Measurements from ENCODE around the gene DBNDD1. TPM values are rescaled to one million over a fixed set of nuclear protein-coding genes. Genes with fewer than 3 reads are reported as not detected.
A peak's percentile ranks its signal among the peaks of the same experiment; 100 is the strongest.
"Not testable (repeated sequence)": the region's sequence is repeated elsewhere in the genome, so short reads cannot be mapped to it uniquely, and the experiment has no call there.

DBNDD1 gene, protein sequence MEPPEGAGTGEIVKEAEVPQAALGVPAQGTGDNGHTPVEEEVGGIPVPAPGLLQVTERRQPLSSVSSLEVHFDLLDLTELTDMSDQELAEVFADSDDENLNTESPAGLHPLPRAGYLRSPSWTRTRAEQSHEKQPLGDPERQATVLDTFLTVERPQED
- 7.1 TPM for polyA plus RNA-seq (2013, experiment 1 of 2; ENCODE audit: insufficient read length)
- polyA plus RNA-seq (2013, experiment 2 of 2; ENCODE audit: insufficient read length): 3.3 TPM

DNA sequence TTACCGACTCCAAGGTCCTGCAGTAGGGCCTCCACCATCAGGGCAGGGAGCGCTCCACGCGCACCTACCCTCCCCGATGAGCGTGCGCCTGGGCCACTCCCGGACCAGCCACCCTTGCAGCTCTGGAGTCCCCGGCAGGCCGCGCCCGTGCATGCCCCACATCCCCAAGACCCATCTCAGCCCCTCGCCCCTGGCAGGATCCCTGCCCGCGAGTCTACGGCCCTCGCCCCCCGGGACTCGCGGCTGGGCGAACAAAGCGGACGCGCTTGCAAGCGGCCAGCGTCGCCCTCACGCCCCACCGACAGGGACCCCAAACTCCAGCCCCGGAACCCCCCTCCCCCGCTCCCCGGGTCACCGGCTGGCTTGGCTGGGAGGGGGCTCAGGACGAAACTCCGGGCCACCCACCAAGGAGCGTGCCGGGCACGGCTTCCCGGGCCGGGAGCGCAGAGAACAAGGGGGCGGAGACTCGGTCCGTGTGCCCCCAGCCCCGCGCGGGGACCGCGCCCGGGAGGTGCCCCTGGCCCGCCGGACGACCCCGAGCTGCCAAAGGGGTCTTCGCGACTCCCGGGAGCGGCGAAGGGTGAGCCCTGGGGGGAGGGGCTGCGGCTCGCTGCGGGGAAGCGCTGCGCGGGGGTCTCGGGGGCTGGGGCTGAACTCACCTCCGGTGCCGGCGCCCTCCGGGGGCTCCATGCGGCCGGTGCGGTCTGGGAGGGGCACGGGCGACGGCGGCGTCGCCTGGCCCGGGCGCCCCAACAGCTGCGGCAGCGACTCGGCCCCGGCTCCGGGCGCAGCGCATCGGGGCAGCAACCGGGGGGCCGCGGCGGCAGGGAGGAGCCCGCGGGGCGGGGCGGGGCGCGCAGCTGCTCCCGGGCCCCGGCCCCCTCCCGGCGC is at the start of gene DBNDD1:
Gene DBNDD1, minus strand, starts transcription at position 805 of the 891 bp plus-strand sequence. Its CDS starts 115 bp downstream, at position 690.
- no peak for DNase-seq

DNA sequence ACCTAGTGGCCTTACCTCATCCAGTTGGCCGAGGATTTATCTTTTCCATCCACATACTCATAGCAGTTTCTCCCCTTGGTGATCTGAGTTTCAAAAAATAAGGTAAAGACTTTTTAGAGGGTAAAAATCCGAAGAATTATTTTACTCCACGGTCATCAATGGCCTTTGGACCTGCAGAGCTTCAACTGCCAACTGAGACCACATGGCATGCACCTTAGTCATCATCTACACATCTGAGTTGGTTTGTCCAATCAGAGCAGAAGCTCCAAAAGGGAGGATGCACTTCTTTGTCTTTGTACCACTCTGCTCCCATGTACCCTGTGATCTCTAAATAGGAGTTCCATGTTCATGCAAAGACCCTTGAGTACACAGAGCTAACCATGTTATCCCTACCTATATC is 42.2 kb upstream of the DBNDD1 start:
- no peak for DNase-seq

DNA sequence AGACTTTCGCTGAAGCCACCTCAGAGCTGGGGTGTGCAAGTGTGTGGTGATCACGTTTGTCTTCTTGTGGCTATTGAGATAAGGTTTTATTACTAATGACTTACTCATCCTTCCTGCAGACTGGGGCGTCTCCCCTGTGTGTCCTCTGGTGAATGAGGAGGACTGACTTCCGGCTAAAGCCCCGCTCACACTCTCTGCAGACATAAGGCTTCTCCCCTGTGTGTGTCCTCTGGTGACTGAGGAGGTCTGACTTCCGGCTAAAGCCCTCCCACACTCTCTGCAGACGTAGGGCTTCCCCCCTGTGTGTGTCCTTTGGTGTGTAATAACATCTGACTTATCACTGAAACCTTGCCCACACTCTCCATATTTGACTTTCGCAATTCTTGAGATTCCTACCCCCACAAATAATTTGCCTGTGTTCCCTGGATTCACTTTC is 38.5 kb upstream of the DBNDD1 start:
- DNase-seq: peak; percentile 81

DNA sequence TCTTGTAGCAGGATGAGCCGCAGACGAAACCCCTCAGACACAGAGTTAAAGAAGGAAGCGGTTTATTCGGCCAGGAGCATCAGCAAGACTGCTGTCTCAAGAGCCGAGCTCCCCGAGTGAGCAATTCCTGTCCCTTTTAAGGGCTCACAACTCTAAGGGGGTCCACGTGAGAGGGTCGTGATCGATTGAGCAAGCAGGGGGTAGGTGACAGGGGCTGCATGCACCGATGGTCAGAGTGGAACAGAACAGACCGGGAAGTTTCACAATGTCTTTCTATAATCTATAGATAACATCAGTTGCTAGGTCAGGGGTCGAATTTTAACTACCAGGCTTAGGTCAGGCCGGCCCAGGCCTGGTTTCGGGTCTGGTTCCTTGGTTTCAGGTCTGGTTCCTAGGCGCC is 37.3 kb upstream of the DBNDD1 start:
- not testable (repeated sequence) for DNase-seq

DNA sequence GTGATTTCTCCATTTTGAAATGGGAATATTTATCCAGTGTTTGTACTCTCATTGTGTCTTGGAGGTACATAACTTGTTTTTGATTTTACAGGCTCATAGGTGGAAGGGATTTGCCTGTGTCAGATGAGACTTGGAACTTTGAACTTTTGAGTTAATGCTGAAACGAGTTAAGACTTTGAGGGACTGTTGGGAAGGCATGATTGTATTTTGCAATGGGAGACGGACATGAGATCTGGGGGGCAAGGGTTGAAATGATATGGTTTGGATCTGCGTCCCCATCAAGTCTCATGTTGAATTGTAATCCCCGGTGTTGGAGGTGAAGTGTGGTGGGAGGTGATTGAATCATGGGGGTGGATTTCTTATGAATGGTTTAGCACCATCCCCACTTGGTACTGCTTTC is 36.1 kb upstream of the DBNDD1 start:
- no peak for DNase-seq

DNA sequence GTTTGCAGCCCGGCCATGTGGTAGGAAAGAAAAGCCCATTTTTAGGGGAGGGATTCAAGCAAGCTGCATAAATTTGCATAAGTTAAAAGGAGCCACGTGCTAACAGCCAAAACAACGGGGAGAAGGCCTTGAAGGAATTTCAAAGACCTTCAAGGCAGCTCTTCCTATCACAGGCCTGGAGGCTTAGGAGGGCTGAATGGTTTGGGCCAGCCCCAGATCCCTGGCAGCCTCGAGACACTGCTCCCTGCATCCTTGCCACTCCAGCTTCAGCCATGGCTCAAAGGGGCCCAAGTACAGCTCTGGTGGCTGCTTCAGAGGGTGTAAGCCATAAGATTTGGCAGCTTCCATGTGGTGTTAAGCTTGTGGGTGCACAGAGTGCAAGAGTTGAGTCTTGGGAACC is 35.3 kb upstream of the DBNDD1 start:
- no peak for DNase-seq

DNA sequence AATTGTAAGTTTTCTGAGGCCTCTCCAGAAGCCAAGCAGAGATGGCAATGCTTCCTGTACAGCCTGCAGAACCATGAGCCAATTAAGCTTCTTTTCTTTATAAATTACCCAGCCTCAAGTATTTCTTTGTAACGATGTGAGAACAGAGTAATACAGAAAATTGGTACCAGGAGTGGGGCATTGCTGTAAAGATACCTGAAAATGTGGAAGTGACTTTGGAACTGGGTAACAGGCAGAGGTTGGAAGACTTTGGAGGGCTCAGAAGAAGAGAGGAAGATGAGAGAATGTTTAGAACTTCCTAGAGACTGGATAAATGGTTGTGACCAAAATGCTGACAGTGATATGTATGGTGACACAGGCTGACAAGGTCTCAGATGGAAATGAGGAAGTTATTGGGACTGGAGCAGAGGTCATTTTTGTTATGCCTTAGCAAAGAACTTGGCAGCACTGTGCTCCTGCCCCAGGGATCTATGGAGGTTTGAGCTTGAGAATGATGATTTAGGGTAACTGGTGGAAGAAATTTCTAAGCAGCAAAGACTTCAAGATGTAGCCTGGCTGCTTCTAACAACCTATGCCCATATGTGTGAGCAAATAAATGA is 34.7 kb upstream of the DBNDD1 start:
- DNase-seq: no peak

DNA sequence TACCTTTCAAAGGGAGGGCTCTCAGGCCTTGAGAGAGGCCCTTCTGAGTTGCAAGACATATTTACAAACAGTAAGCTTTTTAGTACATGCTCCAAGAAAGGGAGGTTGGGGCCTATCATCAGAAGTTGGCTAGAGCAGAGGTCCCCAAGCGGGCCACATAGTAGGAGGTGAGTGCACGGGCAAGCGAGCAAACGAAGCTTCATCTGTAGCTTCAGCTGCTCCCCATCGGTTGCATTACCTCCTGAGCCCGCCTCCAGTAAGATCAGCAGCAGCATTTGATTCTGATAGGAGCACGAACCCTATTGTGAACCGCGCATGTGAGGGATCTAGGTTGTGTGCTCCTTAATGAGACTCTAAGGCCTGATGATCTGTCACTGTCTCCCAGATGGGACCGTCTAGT is 31.7 kb upstream of the DBNDD1 start:
- DNase-seq: no peak

DNA sequence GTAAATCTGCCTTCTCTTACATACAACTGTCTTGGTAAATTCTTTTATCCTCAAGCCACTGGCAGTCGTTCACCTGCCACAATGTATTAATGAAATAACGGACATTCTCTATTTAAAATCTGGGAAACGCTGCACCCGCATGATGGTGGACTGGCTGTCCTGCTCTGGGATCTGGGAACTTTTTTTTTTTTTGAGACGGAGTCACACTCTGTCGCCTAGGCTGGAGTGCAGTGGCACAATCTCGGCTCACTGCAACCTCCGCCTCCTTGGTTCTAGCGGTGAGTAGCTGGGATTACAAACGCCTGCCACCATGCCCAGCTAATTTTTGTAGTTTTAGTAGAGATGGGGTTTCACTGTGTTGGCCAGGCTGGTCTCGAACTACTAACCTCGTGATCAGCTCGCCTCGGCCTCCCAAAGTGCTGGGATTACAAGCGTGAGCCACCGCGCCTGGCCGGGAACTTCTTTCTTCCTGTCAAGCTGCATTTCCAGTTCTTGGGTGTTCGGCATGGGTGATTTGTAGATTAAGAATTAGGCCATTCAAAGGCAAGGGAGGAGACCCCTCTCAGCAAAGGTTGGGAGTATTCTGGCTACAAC is 29.6 kb upstream of the DBNDD1 start:
- no peak for DNase-seq

DNA sequence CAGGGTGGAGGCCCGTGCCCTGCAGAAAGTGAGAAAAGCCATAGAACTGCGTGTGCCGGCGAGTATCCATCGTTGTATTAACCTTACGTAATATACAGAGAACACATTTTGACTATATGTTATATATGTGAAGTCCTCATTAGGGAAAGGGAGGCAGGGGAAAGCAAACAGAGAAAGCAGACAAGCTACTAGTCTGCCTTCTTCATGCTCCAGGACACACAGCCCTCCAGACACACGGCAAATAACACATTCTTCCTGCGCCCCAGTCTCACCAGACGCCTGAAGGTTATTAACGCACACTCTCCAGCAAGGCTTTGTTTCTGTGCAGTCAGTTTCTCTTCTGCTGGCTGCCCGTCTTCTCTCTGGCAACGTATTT is 29.1 kb upstream of the DBNDD1 start:
- no peak for DNase-seq

DNA sequence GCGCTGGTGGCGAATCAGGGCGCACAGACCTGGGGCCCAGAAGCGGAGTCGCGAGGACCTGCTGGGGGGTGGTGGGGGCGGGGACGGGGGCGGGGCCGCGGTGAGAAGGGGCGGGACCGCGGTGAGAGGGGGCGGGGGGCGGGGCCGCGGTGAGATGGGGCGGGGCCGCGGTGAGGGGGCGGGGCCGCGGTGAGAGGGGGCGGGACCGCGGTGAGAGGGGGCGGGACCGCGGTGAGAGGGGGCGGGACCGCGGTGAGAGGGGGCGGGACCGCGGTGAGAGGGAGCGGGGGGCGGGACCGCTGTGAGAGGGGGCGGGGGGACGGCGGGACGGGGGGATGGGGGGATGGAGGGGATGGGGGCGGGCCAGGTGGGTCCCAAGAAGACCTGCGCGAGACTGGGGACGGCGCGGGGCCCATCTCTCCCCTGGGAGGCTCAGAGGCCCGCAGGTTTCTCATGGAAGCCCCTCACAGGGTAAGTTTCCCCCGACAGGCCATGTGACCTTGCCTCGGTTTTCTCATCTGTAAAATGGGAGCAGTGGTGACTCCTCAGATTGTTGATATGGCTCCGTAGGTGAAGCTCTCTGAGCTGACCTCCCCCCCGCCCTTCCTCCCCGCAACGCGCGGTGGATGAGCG is 28.6 kb upstream of the DBNDD1 start:
- DNase-seq: no peak

DNA sequence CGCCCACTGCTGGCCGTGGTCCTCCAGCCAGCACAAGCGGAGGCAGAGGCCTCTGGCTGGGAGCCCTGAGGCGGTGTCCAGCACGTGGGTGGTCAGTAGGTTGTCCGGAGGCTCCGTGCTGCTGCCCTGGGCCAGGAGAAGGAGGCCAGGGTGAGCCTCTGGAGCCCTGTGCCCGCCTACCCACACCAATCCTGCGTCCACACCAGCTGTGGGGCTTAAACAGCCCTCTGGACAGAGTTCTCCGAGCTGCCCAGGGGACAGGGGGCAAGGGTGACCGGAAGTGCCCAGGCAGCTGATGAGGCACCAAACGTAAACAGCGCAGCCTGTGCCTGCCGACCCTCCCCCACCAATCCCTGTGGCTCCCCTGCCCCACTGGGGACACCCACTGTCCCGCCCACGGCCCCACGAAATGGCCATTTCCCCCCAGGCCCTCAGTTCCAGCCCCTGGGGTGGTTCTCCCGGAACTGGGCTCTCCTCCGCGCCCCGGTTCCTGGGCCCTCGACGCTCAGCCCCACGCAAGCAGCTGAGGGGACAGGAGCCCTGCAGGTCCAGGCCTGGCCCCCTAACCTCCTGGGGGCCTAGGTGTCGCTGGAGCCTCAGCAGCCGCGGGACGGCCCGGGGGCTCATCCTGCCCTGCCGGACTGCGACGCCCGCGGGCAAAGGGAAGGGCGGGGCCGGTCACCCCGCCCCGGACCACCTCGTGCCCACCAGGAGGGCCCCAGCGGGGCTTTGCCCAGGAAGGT is 27.9 kb upstream of the DBNDD1 start:
- peak; percentile 12 for DNase-seq

DNA sequence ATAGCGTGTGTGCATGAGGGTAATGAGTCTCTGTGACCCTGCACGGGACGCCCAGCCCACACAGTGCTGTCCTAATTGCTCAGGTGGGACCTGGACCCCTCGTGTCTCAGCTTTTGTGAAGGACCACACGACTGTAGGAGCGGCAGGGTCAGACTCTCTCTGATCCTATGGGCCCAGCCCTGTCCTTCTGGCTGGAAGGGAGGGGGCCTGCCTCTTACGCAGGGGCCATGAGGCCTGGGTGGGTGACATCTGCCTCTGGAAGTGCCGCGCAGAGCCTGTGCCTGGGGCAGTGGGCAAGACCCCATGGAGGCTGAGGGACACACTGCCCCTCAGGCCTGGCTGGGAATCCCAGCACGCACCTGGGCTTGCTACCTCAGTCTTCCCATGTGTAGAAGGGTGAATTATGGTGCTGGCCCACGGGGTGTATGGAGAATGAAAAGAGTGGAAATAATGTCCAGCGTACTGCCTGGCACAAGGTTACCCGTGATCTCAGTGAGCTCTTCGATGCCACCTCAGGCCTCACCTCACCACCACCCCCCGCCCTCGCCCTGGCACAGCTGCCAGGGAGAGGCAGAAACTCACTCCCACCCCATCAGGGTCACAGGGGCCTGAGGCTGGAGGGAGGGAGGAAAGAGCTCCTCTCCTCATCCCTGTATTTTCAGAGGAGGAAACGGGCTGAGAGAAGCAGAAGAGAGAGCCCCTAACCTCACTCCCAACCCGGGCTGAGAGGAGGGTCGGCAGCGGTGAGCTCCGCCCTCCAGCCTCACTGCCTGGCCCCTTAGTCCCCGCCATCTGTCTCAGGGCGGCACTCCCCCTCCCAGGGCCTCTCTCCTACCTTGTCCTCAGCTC is 27.1 kb upstream of the DBNDD1 start:
- no peak for DNase-seq

DNA sequence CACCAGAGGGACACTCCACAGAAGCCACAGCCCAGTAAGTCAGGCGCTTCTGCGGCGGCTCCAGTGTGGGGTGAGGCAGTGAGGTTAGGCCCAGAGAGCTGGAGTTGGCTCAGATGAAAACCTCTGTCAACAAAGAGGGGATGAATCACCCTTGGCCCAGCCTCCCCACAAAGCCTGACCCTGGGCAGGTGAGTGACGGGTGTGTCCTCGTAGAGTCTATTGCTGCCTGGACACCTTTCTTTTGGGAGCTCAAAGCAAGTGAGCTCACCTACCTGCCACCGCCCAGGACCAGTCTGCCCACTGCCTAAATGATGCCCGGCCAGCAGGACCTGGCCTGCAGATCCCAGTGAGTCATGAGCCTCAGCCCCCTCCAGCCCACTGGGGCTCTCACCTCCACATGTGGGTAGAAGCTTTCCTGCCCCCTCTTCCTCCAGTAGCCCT is 24.9 kb upstream of the DBNDD1 start:
- DNase-seq: no peak

DNA sequence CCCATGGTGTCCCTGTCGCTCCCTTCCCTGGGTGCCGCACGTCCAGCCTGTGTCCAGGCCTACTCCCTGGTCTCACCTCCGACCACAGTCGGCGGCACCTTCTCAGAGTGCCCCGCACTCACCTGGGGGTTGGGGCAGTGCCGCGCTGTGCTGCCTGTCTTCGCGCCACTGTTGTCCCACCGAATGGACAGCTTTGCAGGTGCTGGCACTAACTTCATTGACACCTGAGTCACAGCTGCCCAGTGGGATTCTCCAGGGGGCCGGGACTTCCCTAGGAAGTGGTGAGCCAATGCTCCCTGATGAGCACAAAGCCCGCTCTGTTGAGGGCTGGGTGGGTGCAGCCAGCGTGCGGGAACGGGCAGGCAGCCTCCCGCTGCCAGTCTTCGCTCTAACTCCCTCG is 24.3 kb upstream of the DBNDD1 start:
- no peak for DNase-seq

DNA sequence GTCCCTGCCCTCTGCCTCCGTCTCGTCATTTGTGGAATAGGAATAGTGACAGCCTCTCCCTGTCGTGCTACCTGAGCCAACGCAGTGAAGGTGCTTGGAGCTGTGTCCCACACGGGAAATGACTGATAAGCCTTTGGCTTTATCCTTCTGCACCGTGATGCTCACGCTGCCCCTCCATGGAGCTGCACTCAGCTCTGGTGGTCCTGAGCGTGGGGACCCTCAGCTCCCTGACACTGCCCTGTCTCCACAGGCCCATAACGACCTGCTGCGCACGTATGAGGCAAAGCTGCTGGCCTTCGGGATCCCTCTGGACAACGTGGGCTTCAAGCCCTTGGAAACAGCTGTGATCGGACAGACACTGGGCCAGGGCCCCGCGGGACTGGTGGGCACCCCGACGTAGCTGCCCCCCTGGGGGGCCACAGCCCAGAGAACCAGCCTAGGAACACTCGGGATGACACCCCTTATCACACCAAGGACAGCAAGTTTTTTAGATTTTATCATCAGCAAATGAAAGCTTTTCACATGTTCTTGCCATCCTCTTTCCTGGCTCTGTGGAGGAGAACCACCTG is 23.8 kb upstream of the DBNDD1 start:
- DNase-seq: no peak

DNA sequence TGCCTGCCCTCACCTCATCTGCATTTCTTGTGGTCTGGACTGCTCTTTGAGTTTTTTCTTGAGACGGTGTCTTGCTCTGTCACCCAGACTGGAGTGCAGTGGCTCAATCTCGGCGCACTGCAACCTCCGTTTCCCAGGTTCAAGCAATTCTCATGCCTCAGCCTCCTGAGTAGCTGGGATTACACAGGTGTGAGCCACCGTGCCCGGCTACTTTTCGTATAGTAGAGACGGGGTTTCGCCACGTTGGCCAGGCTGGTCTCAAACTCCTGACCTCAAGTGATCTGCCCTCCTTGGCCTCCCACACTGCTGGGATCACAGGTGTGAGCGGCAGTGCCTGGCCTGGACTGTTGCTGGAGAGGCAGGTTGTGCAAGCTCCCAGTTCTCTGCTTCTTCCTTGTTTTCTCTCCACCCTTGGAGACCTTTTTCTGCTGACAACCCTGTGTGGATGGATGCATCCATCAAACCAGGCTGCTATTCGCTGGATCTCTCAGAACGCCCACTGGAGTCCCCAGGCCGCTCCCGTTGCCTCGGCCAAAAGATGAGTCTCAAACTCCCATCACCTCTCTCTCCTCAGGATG is 22.7 kb upstream of the DBNDD1 start:
- DNase-seq: no peak

DNA sequence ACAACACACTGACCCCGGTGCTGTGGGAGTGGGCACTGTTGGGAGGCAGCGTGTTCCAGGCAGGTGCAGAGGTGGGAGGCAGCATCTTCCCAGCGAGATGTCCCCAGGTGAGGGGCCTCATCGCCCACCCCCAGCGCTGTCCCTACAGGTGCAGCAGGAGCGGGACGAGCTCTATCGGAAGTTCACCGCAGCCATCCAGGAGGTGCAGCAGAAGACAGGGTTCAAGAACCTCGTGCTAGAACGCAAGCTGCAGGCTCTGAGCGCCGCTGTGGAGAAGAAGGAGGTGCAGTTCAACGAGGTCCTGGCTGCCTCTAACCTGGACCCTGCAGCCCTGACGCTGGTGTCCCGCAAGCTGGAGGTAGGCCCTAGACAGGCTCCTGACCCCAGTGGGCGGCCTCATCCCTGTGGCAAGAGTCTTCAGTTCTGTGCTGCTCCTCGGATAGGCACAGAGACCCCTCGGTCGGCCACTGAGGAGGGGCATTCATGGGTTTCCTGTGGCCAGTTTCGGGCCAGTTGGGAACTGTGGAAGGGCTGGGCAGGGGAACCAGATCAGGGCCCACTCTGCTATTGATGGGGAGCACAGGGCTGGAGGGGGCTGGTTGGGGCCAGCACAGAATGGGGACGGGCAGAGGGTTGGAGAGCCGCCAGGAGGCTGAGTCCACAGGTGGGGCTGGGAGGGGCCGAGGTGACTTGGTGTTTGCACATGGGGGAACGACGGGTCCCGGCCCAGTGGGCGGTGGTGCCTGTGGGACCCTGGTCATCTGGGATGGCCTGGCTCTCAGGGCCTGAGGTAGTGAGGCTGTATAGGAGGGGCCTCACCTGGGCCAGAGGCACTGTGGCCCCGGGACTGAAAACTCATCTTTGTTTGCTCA is 21.1 kb upstream of the DBNDD1 start:
- no peak for DNase-seq

DNA sequence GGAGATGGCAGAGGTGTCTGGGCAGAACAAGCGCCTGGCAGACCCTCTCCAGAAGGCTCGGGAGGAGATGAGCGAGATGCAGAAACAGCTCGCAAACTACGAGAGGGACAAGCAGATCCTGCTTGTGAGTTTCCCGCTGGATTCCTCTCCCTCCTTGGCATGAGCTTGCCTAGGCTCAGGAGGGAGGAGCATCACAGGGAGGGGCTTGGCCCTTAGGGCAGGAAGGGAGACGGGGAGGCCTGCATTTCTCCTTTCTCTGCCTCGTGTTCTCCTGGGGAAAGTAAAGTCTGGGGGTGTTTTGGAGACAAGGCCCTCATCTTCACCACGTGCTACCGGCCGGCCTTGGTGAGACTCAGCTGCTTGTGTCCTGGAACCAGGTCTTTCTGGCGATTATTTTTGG is 18.0 kb upstream of the DBNDD1 start:
- DNase-seq: no peak

Measured in fibroblast of skin of back (primary cell).